GM21576 (cell line): Measurements from ENCODE around the gene DHFR2.
"Not testable (repeated sequence)": the region's sequence is repeated elsewhere in the genome, so short reads cannot be mapped to it uniquely, and the experiment has no call there.

Source experiments
- ATAC-seq: cut with Tn5 transposase; IDR thresholded peaks from one replicate; pipeline ENCODE4 v1.9.1; 2021; ENCODE audit warnings: mild to moderate bottlenecking, moderate library complexity; ENCODE audit not compliant: unreplicated experiment

DHFR2 gene

DNA sequence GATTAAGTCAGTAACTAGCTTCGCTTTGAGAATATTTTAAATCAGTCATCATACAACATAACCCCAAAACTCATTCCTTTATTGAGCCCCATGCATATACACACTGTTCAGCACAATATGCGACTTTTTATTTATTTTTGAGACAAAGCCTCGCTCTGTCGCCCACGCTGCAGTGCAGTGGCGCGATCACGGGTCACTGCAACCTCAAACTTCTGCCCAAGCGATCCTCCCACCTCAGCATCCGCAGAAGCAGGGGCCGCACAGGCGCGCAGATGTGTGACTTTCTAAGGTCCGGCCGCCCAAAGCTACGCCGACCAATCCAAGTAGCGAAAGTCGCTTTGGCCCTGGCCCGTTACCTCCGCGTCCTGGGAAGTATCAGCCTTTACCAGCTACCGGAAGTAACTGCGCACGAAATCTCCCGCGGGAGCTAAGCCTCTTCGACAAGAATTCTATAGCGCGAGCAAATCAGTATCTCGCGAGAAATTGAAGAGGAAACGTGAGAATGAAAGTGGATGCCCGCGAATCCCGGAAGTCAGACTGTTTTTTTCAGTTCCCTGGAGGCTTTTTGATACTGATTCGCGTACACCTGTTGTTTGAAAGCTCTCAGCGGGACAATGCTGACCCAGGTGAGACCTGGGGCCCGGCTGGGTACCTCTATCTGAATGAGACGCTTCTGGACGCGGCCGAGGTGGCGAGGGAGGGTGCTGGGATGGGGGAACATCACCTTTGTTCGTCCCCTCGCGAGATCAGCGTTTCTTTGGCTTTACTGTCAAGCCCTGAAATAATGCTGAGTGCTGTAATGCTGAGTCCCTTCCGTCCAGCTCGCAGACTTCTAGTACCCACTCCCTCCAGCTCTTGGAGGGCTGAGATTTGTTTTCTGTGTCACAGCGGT lies at the start of gene DHFR2, which contains the start of gene NSUN3:
Gene DHFR2, minus strand, starts transcription at position 404 of the 892 bp plus-strand sequence. CDS start 1,405 bp downstream, outside the sequence.
Gene NSUN3, plus strand, starts transcription at position 549 of the 892 bp plus-strand sequence. Its CDS starts 66 bp downstream, at position 615.
- ATAC-seq, result peak; percentile 91

GRCh38 chr3:94110854-94111253 lies 48.1 kb upstream of the DHFR2 start:
- ATAC-seq, result no peak

GRCh38 chr3:94110232-94110631 lies 47.5 kb upstream of the DHFR2 start:
- ATAC-seq, result not testable (repeated sequence)

GRCh38 chr3:94106268-94106667 lies 43.6 kb upstream of the DHFR2 start:
- ATAC-seq, result no peak

DNA sequence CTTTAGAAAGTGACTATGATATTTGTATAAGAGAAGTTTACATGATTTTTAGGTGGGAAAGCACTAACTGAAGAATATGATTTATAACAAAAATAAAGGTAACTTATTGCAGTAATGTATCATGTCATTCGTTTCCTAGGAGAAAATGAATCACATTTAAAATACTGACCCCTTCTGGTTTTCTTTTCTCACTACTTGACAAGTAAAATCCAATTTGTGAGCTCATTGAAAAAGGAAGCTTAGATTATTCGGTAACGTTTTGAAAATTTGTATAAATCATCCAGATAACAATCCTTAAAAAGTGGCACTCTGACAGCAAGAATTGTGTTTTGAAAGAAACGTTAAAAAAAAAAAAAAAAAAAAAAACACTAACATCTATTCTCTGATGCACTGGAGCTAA lies 39.1 kb upstream of the DHFR2 start:
- ATAC-seq, result no peak

GRCh38 chr3:94099311-94099710 lies 36.6 kb upstream of the DHFR2 start:
- no peak for ATAC-seq

DNA sequence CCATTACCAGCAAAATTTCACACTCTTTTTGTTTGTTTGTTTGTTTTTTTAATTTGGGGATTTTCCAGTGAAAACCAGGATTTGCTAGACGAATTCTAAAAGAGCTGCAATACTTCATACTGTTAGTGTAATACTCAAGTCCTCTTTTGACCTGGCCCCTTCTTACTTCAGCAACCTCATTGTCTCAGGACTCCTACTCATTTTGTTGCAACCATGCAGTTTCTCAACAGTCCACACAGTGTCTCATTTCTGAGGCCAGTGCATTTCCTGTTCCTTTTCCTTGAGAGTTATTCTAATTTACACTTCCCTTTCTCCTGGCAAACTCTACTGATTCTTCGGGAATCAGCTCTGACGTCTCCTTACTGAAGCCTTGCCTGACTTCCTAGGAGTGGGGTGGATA lies 35.7 kb upstream of the DHFR2 start:
- ATAC-seq, result no peak

- ATAC-seq, result no peak
These were observed 32.4 kb upstream of the DHFR2 start for GRCh38 chr3:94095111-94095510.

- ATAC-seq, result no peak
These were observed 30.4 kb upstream of the DHFR2 start for GRCh38 chr3:94093151-94093550.

GRCh38 chr3:94092086-94092485 lies 29.4 kb upstream of the DHFR2 start:
- no peak for ATAC-seq

- no peak for ATAC-seq
These were observed 26.4 kb upstream of the DHFR2 start for GRCh38 chr3:94089126-94089525.

DNA sequence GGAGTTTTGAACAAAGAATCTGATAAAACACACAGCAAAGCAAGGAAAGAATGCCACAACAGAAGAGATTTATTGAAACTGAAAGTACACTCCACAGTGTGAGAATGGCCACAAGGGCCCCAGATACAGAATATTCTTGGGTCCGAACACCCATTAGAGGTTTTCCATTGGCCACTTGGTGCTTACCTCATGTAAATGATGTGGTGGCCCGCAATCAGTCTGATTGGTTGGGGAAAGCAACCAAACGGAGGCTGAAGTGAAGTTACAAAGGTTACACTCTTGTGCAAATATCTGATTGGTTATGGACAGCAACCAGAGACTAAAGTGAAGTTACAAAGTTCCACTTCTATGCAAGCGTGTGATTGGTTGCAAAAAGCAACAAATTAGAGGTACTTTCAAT lies 20.5 kb upstream of the DHFR2 start:
- ATAC-seq, result no peak

- ATAC-seq, result no peak
These were observed 19.7 kb upstream of the DHFR2 start for GRCh38 chr3:94082391-94082937.

GRCh38 chr3:94081884-94082283 lies 19.2 kb upstream of the DHFR2 start:
- ATAC-seq, result no peak

DNA sequence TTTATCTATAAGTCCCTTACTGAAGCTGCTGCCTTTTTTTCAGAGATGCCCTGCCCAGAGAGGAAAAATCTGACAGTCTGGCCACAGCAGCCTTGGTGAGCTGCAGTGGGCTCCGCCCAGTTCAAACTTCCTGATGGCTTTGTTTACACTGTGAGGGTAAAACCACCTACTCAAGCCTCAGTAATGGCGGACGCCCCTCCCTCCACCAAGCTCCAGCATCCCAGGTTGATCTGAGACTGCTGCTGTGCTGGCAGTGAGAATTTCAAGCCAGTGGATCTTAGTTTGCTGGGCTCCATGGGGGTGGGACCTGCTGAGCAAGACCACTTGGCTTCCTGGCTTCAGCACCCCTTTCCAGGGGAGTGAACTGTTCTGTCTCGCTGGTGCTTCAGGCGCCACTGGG lies 17.8 kb upstream of the DHFR2 start:
- not testable (repeated sequence) for ATAC-seq

DNA sequence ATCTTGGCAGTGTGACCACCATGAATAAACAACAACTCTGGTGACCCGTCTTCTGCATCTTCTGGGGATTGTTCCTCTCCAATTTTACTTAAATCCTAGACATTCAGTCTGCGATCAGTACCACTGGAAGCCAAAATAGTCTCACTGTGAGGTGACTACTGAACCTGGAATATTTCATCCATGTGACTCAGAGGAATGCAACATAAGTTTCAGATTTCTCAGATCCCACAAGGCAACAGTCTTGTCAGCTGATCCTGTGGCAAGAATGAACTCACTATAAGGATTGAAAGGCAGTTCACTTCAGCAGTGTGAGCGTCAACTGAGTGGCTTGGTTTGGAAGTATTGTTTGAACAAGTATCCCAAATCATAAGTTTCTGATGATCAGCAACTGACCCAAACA lies 13.3 kb upstream of the DHFR2 start:
- ATAC-seq, result no peak

- peak; percentile 88 for ATAC-seq
These were observed 9.1 kb upstream of the DHFR2 start for GRCh38 chr3:94071713-94072284.

DNA sequence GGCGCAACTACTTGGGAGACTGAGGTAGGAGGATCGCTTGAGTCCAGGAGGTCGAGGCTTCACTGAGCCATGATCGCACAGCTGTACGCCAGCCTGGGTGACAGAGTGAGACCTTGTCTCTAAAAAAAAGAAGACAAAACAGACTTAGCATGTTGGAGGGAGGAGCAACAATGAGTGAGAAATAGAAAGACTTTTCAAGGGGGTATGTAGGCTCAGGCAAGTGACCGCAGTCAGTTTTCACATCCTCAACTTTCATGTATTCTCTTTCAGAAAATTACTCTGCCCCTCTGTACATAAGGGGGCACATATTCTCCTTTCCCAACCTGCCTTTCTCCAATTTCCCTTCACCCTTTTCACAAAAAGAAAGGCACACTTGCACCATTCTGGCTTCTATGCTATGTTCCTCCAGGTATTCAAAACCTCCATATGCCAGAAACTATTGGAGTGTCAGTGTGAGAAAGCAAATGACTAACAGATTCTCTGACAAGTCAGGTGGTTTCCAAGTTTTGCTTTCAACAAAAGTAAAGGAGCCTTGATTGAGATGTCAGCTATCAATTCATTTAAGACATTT lies 7.7 kb upstream of the DHFR2 start:
- ATAC-seq, result peak; percentile 74

DNA sequence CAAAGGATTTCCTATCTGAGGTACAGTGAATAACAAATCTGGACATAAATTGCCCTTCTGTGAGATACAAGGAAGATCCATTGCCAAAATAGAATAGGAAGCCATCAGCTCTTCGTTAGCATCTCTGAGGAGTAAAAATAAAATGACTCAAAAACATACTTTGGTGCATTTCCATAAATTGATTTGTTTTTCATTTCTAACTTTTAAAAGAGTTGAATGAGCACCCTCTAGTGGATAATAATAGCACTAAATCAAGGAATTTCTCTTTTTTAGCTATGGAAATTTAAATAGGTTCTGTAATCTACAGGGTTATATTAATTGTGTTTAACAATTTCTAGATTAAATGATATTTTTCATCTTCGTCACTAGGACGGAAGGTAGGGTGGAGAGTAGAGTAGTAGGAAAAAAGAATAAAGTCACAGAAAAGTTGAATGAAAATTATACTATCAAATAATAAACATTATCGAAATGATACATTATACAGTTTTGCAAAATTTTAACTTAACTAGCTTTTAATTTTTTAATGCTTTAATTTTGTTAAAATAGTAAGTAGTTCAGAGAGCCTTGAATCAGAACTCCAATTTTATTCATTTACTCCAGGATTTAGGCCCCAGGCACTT lies 6.6 kb upstream of the DHFR2 start:
- ATAC-seq, result no peak

DNA sequence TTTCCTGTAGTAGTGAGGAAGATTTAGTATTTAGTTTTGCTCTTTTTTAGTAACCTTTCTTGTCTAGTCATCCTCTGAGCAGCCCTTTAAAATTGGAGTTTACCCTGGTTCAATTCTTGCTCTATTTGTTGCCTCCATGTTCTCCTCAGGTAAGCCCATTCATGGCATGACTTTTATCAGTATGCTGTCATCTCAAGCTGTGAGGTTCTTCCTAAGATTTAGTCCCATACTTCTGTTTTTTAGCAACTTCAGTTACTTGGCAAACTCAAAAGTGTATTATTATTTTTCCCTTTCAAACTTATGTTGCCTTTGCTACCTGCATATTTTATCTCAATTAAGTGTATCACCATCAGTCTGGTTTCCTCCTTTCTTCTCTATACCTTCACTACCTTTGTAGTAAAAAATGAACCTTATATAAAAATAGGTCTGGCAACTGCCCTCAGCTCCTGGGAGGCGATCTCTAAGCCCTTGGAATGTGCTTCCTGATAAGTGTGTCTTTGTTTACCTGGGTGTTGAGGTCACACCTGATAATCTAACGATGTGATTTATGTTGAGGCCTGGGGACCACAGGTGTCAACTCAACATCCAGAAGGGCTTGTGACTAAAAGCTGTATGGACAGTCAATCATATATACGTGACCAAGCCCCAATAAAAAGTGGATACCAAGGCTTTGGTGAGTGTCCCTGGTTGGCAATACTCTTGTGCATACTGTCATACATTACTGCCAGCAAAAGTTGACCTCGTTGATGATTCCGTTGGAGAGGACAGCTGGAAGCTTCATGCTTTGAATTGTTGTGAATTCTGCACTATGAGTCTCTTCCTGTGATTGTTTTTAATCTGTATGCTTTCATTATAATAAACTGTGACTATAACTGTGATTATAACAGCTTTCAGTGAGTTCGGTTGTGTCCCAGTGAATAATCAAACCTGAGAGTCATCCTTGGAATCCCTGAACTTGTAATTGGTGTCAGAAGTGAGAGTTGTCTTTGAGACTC lies 4.1 kb upstream of the DHFR2 start:
- no peak for ATAC-seq
